Measurements from ENCODE around the gene RUSC2.

DNA sequence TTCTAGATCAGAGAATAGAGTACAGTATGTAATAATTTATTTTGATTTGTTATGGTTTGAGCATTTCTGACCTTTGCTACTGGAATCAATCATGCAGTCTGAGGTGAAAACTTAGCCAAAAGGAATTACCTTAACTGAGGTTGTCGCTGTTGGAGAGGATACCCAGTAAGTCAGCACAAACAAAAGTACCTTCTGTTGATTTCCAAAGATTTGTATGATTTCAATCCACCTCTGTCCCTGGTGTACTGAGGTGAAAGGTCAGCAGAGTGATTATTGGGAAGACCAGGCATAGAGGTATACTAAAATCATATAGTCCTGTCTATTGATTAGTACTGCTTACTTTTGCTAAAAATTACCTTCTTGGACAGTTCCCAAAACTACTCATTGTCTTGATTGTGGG lies 32.8 kb downstream of the RUSC2 start:
- TF ChIP-seq, protein P1, sequence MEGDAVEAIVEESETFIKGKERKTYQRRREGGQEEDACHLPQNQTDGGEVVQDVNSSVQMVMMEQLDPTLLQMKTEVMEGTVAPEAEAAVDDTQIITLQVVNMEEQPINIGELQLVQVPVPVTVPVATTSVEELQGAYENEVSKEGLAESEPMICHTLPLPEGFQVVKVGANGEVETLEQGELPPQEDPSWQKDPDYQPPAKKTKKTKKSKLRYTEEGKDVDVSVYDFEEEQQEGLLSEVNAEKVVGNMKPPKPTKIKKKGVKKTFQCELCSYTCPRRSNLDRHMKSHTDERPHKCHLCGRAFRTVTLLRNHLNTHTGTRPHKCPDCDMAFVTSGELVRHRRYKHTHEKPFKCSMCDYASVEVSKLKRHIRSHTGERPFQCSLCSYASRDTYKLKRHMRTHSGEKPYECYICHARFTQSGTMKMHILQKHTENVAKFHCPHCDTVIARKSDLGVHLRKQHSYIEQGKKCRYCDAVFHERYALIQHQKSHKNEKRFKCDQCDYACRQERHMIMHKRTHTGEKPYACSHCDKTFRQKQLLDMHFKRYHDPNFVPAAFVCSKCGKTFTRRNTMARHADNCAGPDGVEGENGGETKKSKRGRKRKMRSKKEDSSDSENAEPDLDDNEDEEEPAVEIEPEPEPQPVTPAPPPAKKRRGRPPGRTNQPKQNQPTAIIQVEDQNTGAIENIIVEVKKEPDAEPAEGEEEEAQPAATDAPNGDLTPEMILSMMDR (IDR thresholded peaks at IDR 0.05; ENCODE audit: poor library complexity): no peak
- TF ChIP-seq EZH2phosphoT487 (IDR thresholded peaks at IDR 0.05; ENCODE audit: low read depth, severe bottlenecking, unreplicated experiment) (no peak), EZH2 (IDR thresholded peaks at IDR 0.05; ENCODE audit: borderline replicate concordance) (no peak)

Measured in hepatocyte (in vitro differentiated cells).